Prostate gland (tissue), 2 donors: ENCODE results near the gene DENR.
"Not testable (repeated sequence)": the region's sequence is repeated elsewhere in the genome, so short reads cannot be mapped to it uniquely, and the experiment has no call there.

Experiments used
- CTCF ChIP-seq, 4 experiments: fragments of 200-600 bp in 2 of 4; fragments of 450-650 bp in 2 of 4; sonication (generic) in 2 of 4; IDR thresholded peaks; 1 replicate in 3 of 4; 2 replicates in 1 of 4; pipeline ENCODE4 v1.5.1; 2016 to 2019; ENCODE audit warnings: antibody characterized with exemption in 4 of 4, mild to moderate bottlenecking in 2 of 4, moderate library complexity in 2 of 4
- POLR2A ChIP-seq: fragments of 450-650 bp; IDR thresholded peaks from one replicate; pipeline ENCODE4 v1.6.1; 2016; ENCODE audit warnings: antibody characterized with exemption, mild to moderate bottlenecking
- POLR2AphosphoS5 ChIP-seq: sonication (generic); formaldehyde crosslinking; IDR thresholded peaks from one replicate; pipeline ENCODE4 v1.6.1; 2017; ENCODE audit warnings: antibody characterized with exemption

- not testable (repeated sequence) for TF ChIP-seq POLR2AphosphoS5; CTCF (IDR thresholded peaks at IDR 0.05); POLR2A
Measured at GRCh38 chr12:122716658-122717057, 36.0 kb upstream of the DENR start, which contains the start of gene HCAR3.
